Stimulated activated CD4-positive, alpha-beta T cell treated with anti-CD3 and anti-CD28 coated beads, TNF-alpha, amount 100 ng/mL, for 24 hours (primary cell): Measurements from ENCODE around the gene TYROBP.
"Not testable (repeated sequence)": the region's sequence is repeated elsewhere in the genome, so short reads cannot be mapped to it uniquely, and the experiment has no call there.

ENCODE experiments used
- DNase-seq, 3 experiments: peaks; one replicate each; pipeline ENCODE4 v3.0.0-alpha.2; 2020; ENCODE audit warnings: low read depth in 3 of 3

Gene TYROBP

GRCh38 chr19:35908010-35908441 lies at the start of gene TYROBP:
Gene TYROBP (minus strand): TSS chr19:35908295. CDS start chr19:35908228, 67 bp downstream.
- DNase-seq = no peak

DNA sequence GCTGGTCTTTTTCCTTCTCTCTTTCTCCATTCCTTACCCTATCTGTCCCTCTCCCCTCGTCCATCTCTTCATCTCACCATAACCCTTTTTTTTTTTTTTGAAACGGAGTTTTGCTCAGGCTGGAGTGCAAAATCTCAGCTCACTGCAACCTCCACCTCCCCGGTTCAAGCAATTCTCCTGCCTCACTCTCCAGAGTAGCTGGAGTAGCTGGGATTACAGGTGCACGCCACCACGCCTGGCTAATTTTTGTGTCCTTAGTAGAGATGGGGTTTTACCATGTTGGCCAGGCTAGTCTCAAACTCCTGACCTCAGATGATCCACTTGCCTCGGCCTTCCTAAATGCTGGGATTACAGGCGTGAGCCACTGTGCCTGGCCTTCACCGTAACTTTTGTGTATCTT lies 49.3 kb upstream of the TYROBP start:
- not testable (repeated sequence) for DNase-seq

GRCh38 chr19:35955881-35956634 lies 48.0 kb upstream of the TYROBP start:
- no peak for DNase-seq

DNA sequence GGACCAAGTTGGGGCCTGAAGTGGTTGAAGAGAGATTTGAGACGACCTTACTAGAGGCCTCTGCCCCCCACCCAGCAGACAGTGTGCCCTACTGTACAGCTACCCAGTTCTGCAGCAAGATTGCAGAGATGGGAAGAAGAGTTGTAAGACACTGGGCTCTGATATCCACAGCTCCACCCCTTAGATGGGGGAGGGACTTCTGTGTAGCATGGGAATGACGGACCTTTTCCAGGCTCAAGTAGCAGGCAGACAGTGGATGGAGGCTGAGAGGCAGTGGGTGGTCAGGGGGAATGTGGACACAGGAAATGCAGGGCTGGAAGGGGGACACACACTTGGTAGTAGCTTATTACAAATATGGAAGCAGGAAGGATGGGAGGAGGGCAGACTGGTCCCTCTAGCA lies 41.0 kb upstream of the TYROBP start:
- no peak for DNase-seq

GRCh38 chr19:35946203-35946602 lies 38.1 kb upstream of the TYROBP start:
- DNase-seq = no peak

GRCh38 chr19:35945121-35945790 lies 37.2 kb upstream of the TYROBP start:
- DNase-seq = no peak

DNA sequence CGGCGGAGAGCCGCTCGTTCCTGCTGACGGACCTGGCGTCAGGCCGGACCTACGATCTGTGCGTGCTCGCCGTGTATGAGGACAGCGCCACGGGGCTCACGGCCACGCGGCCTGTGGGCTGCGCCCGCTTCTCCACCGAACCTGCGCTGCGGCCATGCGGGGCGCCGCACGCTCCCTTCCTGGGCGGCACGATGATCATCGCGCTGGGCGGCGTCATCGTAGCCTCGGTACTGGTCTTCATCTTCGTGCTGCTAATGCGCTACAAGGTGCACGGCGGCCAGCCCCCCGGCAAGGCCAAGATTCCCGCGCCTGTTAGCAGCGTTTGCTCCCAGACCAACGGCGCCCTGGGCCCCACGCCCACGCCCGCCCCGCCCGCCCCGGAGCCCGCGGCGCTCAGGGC lies 36.5 kb upstream of the TYROBP start:
- DNase-seq = no peak

GRCh38 chr19:35943321-35944301 lies 35.5 kb upstream of the TYROBP start:
- DNase-seq = no peak

GRCh38 chr19:35942235-35942634 lies 34.1 kb upstream of the TYROBP start:
- no peak for DNase-seq

DNA sequence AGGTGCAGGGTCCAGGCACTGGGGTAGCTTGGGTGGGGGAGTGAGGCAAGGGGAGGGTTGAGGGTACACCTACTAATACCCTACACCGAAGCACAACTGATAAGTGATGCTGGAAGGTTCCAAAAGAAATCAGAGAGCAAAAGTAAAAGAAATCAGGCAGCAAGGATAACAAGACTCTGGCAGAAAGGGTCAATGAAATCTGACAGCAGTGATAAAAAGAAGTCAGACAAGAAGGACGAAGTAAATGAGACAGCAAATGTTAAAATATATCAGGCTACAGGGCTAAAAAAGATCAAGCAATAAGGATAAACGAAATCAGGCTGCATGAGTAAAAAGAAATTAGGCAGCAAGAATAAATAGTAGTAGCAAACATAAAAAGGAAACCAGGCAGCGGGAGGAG lies 32.7 kb upstream of the TYROBP start:
- DNase-seq = no peak

DNA sequence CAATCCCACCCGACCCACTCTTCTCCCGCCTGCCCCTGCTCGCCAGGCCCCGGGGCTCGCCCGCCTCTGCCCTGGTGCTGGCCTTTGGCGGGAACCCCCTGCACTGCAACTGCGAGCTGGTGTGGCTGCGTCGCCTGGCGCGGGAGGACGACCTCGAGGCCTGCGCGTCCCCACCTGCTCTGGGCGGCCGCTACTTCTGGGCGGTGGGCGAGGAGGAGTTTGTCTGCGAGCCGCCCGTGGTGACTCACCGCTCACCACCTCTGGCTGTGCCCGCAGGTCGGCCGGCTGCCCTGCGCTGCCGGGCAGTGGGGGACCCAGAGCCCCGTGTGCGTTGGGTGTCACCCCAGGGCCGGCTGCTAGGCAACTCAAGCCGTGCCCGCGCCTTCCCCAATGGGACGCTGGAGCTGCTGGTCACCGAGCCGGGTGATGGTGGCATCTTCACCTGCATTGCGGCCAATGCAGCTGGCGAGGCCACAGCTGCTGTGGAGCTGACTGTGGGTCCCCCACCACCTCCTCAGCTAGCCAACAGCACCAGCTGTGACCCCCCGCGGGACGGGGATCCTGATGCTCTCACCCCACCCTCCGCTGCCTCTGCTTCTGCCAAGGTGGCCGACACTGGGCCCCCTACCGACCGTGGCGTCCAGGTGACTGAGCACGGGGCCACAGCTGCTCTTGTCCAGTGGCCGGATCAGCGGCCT lies 32.1 kb upstream of the TYROBP start:
- DNase-seq = no peak

GRCh38 chr19:35939307-35940077 lies 31.4 kb upstream of the TYROBP start:
- no peak for DNase-seq

GRCh38 chr19:35938282-35939224 lies 30.5 kb upstream of the TYROBP start:
- DNase-seq = no peak

GRCh38 chr19:35937345-35938281 lies 29.5 kb upstream of the TYROBP start:
- DNase-seq = no peak

GRCh38 chr19:35936738-35937268 lies 28.7 kb upstream of the TYROBP start:
- DNase-seq = no peak

GRCh38 chr19:35935911-35936737 lies 28.0 kb upstream of the TYROBP start, which contains the start of gene LRFN3:
Gene LRFN3 (plus strand): TSS chr19:35936374. CDS start chr19:35939426, 3,052 bp downstream.
- DNase-seq = peak in 2 of 3 experiments; percentile 36 to 67

- DNase-seq = no peak
These were observed 24.3 kb upstream of the TYROBP start for GRCh38 chr19:35932291-35932936.
